ENCODE measurements around the gene ZNF850.

DNA sequence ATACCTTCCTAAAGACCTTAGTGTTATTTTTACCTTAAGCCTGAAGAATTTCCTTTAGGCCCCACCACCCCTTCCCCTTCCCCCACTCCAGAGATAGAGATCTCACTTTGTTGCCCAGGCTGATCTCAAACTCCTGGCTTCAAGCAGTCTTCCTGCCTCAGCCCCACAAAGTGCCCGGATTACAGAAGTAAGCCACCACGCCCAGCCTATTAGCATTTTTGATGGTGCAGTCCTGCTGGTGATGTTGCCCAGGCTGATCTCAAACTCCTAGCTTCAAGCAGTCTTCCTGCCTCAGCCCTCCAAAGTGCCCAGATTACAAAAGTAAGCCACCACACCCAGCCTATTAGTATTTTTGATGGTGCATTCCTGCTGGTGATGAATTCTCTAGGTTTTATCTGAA is 63.2 kb downstream of the ZNF850 start:
- no peak for TF ChIP-seq CTCF (IDR thresholded peaks at IDR 0.05; ENCODE audit: borderline replicate concordance, extremely low read depth, low read length, poor library complexity, severe bottlenecking)
- TF ChIP-seq EZH2 (IDR thresholded peaks at IDR 0.05; ENCODE audit: borderline replicate concordance, low read depth, low read length, severe bottlenecking), result no peak

Measured in DND-41 (cell line).